Tongue (tissue), 2 donors: ENCODE data around the gene SEPTIN8. TPM values are rescaled to one million over a fixed set of nuclear protein-coding genes. Genes with fewer than 3 reads are reported as not detected.

Source experiments
- DNase-seq: peaks from one replicate; pipeline ENCODE4 v3.0.0-alpha.2; 2015
- total RNA-seq: library from RNA; depleted of rRNA; stranded (reverse); fragments of >200 nt; gene quantifications from one replicate; pipeline ENCODE4 v1.2.3, GENCODE V29; 2014

Gene SEPTIN8
- total RNA-seq, result 43.5 TPM

DNA sequence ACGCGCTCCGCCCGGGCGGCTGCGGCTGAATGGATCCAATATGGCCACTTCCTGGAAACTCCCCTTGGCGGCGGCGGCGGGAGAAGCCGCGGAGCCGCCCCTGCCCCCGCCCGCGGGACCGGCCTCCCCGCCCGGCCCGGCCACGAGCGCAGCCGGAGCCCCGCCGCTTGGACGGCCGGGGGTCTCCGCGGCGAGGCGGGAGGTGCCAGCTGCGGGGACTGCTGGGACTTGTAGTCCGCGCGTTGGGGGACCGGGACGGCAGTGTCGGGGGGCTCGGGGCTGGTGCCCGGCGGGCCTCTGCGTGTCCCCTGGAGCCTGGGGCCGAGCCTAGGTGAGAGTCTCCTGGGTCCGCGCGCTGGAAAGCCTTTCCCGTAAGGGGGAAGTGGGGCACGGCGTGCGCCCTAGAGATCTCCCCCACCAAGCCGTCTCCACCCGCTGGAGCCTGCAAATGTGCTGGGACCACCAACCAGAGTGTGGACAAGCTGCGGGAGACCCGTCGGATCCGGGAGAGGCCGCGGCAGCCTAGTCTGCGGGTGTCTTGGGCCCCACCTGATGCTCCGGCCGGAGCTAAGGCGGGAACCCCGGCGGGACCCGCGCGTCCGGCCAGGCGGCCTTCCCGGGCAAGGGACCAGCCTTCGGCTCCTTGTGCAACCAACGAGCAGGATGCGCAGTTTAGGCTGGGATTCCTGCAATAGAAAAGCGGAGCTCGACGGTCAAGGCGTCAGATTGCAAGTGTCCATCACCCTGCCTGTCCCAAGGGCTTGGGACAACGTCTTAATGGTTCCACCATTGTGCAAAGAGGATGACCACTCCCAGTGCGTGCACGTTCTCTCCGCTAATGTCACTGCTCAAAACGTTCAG lies at the start of gene SEPTIN8:
SEPTIN8 (minus strand) TSS at position 31 of the 861 bp plus-strand sequence. CDS start 102 bp downstream, outside the sequence.
- DNase-seq, result peak; percentile 80

GRCh38 chr5:132826424-132827082 lies 49.5 kb upstream of the SEPTIN8 start:
- no peak for DNase-seq

DNA sequence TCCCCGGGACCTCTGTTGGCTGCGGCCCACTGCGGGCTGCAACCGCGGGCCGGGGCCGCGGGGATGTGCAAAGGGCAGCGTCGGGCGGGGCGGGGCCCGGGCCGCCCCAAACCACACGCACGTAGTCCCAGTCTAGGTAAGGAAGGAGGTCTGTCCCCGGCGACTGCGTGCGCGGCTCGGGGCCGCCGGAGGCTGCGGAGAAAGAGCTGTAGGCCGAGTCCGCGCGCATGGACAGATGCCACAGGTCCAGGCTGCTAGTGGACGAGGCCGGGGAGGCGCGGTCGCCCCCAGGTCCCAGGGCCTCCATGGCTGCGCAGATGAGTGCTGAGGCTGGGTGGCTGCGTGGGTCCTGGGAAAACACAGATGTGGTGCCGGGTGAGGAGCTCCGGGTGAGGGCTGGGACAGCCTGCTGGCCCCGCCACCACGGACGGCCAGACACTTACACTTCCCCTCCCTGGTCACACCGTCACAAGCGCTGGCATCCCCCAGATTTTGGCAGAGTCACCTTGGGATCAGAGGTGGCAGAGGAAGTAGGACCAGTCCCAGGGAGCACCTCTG lies 48.9 kb upstream of the SEPTIN8 start:
- no peak for DNase-seq

GRCh38 chr5:132825033-132825833 lies 48.2 kb upstream of the SEPTIN8 start:
- no peak for DNase-seq

DNA sequence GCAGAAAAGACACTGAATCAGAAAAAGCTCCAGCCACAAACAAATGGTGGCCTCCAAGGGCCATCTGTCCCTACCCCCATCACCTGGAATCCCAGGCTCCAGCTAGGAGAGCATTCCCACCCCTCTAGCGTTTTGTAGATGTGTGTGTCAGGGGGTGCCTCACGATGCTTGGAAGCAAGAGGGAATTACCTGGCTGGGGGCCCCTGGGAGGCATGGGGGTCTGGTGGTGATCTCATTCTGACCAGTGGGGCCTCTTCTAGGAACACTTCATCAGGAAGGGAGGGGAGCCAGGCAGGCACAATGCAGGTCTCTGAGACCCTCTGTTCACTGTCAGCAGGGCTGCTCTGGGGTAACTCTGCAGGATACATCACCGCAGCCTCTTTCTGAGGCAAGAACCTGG lies 47.4 kb upstream of the SEPTIN8 start:
- no peak for DNase-seq

- no peak for DNase-seq
These were observed 46.5 kb upstream of the SEPTIN8 start for GRCh38 chr5:132823481-132824050.

DNA sequence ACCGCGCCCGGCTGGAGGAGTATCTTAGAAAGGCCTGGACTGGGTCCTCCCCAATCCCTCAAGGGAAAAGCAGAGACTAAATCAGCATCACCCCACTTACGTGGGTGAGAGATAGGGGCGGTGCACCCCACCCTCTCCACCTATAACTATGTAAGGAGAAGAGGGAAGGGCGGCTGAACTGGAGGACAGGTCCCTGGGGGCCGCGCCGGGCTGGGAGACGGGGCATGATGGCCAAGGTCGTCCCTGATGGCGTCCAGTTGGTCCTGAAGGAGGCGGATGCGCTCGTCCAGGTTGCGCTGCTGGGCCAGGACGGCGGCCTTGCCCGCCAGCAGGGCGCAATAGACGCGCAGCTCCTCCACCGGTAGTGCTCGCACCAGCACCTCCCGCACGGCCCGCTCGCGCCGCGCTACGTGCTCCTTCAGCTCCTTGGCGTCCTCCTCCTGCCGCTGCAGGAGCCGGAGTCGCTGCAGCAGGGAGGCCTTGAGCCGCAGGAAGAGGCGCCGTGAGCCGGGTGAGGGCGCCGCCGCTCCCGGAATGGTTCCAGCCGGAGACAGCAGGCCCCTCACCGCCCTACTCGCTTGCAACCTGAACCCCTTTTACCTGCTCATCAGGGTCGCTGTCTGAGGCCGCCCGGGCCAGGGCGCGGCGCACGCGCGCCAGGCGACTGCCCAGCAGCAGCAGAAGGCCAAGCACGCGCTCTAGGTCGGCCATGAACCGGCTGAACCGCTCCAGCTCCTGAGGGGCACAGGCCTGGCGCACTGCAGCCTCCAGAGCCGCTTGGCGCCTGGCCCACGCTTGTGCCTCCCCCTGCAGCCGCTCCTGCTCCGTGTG lies 45.8 kb upstream of the SEPTIN8 start:
- DNase-seq, result peak; percentile 55

DNA sequence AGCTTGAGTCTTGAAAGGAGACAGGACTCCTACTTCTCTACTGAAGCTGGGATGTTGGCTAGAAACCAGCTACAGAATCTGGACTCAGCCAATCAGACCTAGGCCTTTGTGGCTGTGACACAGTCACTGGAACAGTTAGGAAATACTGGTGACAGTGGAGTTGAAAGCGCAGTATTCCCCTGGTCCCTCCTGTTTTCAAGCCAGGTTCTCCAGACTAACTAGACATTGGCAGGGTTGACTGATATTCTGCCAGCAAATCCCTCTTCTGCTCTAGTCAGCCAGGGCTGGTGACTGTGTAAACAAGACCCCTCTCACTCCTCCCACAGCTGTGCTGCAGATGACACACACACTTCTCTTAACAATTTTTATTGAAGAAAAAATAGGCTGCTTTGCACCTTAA lies 44.8 kb upstream of the SEPTIN8 start:
- peak; percentile 64 for DNase-seq

DNA sequence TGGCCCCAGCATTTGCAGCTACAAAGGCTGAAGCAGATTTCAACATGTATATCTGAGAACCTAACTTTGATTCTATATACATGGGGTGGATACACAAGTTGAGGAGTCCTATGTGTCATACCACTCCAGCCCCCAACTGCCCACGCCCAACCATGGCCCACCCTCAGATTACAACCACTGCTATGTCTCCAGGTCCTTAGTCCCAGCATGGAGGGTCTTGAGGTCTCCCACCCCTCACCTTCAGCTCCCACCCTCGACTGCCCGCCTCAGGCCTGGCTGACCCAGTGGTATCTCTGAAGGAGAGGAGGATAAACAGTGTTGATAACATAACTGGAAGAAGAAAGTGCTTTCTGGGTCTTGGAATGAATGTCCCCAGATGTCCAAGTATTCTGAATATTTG lies 44.3 kb upstream of the SEPTIN8 start:
- no peak for DNase-seq

DNA sequence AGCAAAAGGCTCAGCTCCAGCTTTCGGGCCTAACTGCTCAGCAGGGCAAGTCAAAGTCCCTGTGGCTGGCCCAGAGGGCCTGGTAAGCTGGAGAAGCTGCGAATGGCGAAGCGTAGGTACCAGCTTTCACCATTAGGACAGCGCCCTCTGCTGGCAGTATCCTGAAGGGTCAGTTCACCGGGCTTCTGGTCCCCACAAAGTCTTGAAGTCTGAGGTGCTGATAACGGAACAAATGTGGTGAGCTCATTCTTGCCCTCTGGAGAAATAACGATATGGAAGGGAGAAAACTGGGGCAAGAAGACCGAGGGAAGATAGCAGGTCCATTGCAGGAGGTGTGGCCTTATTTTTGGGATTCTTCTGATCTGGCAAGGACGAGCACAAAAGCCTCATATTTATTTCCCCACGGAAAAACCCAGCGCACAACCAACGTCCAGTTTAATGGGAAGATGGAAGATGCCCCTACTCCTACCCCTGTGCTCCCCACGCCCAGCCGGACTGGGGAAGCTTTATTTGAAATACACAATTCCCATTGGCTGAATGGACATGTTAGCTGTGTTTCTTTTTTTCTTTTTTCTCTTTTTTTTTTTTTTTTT lies 43.2 kb upstream of the SEPTIN8 start:
- peak; percentile 94 for DNase-seq

GRCh38 chr5:132819468-132819867 lies 42.4 kb upstream of the SEPTIN8 start:
- DNase-seq, result no peak

DNA sequence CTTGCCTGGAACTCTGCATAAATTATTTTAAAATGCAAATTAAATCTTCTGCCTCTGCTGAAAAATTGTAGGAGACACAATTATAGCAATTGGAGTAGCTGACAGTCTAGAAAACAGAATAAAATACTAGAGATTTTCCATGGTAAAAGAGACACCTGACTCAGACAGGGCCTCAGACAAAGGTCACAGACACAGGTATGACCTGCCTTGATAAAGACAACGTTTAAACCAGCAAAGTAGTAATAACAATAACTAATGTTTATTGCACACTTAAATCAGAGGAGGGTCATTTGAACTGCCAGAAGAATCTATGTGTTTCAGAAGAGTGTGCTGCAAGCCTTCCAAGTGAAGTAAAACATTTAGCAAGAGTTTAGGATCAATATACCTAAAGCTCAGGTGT lies 40.0 kb upstream of the SEPTIN8 start:
- no peak for DNase-seq

GRCh38 chr5:132816554-132816953 lies 39.5 kb upstream of the SEPTIN8 start:
- DNase-seq, result no peak

DNA sequence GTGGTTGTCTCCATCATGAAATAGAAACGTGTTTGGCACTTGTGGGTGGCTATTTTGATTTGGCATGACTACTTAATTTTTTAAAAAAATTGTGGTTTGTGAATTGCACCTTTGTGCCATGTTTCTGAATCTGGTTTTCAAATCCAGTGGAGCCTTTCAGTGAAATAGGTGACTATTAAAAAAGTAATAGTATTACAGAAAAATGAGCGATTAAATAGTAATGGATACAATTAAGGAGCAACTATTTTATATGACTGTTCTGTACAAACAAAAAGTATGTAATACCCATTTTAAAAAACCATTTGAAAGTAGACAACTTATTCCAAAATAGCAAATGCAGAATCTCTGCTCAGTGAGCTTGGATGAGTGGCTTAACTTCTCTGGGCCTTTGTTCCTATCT lies 39.0 kb upstream of the SEPTIN8 start:
- DNase-seq, result no peak

DNA sequence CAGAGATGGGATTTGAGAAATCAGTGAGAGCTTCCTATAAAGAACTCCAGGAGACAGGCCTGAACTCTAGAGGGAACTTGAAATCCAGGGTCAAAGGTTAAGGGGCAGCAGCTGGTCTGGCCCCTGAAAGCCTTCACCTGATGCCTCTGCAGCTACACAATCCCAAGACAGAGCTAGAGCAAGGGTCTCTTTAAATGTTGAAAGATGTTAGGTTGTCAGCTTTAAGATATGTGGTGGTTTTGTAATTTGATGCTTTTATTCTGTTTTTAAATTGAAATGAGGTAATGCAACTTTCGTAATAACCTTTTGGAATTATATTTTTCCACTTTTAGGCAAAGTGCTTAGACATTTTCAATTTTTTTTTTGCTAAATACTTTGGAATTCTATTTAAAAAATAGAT lies 38.4 kb upstream of the SEPTIN8 start:
- DNase-seq, result no peak

DNA sequence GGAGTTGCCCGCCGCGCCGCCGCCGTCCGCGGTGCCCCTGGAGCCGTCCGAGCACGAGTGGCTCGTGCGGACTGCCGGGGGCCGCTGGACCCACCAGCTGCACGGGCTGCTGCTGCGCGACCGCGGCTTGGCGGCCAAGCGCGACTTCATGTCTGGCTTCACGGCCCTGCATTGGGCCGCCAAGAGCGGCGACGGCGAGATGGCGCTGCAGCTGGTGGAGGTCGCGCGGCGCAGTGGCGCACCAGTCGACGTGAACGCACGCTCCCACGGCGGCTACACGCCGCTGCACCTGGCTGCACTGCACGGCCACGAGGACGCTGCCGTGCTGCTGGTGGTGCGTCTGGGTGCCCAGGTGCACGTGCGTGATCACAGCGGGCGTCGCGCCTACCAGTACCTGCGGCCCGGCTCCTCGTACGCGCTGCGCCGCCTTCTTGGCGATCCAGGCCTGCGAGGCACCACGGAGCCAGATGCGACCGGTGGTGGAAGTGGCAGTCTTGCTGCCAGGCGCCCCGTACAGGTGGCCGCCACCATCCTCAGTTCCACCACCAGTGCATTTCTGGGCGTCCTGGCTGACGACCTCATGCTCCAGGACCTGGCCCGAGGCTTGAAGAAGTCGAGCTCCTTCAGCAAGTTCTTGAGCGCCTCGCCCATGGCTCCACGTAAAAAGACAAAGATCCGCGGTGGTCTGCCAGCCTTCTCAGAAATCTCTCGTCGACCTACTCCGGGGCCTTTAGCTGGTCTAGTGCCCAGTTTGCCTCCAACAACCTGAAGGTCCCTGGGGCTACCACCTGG lies 37.7 kb upstream of the SEPTIN8 start:
- DNase-seq, result no peak

DNA sequence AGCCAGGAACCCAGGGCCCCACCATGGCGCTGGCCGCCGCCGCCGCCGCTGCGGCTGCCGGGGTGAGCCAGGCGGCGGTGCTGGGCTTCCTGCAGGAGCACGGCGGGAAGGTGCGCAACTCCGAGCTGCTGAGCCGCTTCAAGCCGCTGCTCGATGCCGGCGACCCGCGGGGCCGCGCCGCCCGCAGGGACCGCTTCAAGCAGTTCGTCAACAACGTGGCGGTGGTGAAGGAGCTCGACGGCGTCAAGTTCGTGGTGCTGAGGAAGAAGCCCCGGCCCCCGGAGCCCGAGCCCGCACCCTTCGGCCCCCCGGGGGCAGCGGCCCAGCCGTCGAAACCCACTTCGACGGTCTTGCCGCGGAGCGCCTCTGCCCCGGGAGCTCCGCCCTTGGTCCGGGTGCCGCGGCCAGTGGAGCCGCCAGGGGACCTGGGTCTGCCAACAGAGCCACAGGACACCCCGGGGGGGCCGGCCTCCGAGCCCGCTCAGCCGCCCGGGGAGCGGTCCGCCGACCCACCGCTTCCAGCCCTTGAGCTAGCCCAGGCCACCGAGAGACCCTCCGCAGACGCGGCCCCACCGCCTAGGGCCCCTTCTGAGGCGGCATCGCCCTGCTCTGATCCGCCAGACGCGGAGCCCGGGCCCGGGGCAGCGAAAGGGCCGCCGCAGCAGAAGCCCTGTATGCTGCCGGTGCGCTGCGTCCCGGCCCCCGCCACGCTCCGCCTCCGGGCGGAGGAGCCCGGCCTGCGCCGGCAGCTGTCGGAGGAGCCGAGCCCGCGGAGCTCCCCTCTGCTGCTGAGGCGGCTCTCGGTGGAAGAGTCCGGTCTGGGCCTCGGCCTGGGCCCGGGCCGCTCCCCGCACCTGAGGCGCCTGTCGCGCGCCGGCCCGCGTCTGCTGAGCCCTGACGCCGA lies 36.8 kb upstream of the SEPTIN8 start:
- peak; percentile 28 for DNase-seq

- no peak for DNase-seq
These were observed 36.0 kb upstream of the SEPTIN8 start, which contains the start of gene SOWAHA for GRCh38 chr5:132812781-132813598. Gene SOWAHA, plus strand, starts transcription at chr5:132813302. Its CDS starts 320 bp downstream, at chr5:132813622.
